Stimulated activated CD4-positive, alpha-beta T cell treated with anti-CD3 and anti-CD28 coated beads, Interleukin-12 subunit alpha, Interleukin-12 subunit beta, amount 100 ng/mL, for 4 hours (primary cell): ENCODE data around the gene MORC4.

Experiments used
- DNase-seq: peaks from one replicate; pipeline ENCODE4 v3.0.0-alpha.2; 2020

Gene MORC4

DNA sequence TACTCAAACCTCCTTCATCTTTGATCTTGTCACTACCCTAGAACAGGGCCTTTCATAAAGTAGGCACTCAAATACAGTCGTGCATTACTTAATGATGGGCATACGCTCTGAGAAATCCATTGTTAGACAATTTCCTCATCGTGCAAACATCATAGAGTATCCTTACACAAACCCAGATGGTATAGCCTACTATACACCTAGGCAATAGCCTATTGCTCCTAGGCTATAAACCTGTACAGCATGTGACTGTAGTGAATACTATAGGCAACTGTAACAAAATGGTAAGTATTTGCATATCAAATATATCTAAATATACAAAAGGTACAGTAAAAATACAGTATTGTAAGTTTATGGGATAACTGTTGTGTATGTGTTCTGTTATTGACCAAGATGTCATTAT lies 47.9 kb downstream of the MORC4 start:
- no peak for DNase-seq

DNA sequence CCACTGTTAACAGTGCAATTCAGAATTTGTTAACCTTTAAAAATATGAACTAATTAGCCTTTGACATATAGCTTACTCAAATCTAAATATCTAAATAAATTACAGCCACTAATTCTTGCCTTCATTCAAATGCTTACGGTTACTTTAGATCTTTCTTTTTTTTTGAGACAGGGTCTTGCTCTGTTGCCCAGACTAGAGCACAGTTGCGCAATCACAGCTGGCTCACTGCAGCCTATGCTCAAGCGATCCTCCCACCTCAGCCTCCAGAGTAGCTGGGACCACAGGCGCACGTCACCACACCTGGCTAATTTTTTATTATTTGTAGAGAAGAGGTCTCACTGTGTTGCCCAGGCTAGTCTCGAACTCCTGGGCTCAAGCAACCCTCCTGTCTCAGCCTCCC lies 48.8 kb downstream of the MORC4 start:
- DNase-seq, result no peak

DNA sequence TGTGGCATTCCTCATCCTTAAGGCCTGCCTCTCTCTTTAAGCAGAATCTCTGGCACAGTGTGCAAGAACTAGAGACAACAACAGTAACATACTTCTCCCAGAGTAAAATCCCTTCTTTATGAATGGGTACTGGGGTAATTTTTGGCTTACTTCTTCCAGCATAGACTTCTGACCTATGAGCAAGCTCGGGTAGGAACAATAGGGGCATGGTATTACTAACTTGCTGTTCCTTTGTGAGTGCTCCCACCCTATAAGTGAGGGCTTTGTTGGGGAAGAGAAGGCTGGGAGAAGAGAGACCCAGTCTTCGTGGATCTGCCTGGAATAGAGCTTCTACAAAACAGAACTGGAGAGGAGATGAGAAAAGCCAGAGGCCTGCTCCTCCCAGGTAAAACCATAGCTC lies 49.6 kb downstream of the MORC4 start:
- DNase-seq, result no peak

DNA sequence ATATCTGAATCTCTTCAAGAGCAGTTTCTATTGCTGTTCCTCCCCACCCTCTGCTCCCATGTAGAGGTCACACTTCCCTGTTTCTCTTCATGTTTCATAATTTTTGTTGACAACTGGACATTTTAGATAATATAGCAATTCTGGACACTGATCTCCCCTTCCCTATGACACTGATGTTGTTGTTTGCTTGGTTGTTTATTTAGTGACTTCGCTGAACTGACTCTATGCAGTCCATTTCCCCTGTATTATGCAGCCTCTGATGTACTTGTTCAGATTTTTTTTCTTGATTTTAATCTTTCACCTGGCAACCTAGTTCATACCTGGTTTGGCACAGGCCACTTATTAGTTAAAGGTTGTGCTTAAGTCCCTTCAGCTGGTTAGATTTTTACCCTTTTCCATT lies 50.6 kb downstream of the MORC4 start:
- DNase-seq, result no peak

DNA sequence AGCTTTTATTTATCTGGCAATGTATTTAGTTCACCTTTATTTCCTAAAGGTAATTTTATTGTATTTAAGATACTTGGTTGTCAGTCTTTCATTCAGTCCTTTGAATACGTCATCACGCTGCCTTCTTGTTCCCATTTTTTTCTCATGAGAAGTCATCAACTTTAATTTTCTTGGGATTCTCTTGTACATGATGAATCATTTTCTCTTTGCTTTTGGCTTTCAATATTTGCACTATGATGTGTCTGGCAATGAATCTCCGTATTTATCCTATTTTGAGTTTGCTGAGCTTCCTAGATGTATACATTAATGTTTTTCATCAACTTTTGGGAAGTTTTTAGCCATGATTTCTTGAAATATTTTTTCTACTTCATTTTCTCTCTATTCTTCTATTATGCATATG lies 51.4 kb downstream of the MORC4 start:
- no peak for DNase-seq

DNA sequence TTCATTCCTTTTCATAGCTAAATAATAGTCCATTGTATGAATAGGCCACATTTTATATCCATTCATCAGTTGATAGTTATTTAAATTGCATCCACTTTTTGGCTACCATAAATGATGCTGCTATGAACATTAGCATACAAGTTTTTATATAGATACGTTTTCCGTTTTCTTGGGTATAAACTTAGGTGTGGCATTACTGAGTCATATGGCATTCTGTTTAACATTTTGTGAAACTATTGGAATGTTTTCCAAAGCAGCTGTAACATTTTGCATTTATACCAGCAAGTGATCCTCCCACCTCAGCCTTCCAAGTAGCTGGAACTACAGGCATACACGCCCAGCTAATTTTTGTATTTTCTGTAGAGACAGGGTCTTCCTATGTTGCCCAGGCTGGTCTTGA lies 53.5 kb downstream of the MORC4 start:
- DNase-seq, result no peak

DNA sequence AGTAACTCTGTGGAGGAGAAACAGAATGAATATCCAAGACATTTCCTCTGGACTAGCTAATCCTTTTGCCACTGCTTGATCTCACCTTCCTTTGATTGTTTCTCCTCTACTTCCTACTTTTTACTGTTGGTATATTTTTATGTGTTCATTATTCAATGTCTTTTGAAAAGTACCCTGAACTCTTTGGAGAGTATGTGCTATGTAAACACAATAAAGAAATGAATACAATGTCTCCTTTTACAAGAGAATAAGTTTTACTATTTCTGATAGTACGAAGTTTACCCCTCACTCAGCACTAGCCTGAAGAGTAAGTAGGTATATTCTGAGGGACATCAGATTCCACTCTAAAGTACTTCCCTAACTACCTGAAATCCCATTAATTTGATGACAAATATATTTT lies 59.9 kb downstream of the MORC4 start:
- DNase-seq, result no peak

DNA sequence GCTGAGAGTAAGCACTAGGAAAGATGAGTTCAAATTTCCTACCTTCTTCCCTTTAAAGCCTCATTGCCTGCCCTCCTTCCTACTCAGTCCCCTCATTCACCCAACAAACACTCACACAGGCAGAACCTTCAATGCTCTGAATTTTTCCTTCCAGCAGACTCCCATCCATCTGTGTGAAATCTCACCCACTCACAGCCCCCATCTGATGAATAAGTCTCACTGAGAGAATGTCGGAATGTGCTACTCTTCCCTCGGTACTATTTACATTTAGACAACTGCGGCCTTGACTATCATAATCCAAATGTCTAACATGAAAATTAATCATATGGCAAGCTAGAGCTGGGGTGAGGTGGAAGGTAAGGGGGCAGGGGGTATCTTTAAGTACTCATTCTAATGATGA lies 60.4 kb downstream of the MORC4 start:
- no peak for DNase-seq

DNA sequence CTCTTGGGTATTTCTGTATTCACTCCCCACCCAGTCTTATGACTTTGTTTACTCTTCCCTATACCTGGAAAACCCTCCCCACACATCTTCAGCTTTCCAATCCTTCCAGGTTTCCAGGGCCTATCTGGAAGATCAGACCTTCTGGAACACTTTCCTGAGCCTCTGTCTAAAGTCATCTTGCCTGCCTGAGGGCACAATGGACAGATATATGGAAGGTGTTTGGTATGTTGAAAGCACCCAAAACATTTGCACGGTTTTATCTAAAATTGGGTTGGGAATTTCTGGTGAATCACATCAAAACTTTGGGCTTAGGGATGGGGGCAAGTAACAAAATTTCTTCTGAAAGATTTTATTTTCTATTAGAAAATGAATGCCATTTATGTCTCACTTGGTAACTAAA lies 63.8 kb downstream of the MORC4 start:
- DNase-seq, result no peak

DNA sequence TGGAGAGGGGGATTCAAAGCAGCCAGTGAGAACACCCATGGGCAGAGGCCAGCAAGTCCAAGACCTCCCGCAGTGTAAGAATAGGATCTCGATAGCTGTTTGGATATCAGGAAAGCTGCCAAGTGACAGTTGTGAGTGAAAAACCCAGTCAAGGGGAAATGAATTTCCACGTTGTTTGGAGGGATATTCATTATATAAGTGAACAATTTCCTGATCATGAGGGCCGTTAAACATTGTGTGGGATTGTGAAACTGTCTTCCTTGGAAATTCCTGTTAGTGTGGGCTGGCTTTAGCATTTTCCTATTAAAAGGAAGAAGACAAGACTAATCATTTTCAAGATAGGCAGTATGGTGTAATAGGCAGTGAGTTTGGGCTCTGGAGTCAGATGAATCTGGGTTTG lies 64.8 kb downstream of the MORC4 start:
- DNase-seq, result no peak

DNA sequence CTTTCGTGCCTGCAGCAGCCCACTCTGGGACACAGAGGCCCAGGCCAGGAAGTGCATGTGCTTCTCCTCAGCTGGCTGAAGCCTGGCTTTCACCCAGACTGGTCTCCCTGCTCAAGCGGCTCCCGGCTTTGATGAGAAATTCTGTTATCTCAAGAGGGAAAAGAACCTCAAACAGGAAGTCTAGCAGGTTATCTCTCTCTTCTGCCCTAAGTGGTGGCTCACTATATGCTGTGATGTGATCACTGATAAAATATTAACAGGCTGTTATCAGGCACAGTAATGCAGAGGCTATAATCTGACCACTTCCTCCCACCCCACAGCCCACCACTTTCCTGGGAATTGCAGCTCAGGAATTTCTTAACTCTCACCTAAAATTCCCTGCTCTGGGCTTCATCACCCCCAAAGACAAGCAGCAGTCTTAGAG lies 66.5 kb downstream of the MORC4 start:
- DNase-seq, result no peak

DNA sequence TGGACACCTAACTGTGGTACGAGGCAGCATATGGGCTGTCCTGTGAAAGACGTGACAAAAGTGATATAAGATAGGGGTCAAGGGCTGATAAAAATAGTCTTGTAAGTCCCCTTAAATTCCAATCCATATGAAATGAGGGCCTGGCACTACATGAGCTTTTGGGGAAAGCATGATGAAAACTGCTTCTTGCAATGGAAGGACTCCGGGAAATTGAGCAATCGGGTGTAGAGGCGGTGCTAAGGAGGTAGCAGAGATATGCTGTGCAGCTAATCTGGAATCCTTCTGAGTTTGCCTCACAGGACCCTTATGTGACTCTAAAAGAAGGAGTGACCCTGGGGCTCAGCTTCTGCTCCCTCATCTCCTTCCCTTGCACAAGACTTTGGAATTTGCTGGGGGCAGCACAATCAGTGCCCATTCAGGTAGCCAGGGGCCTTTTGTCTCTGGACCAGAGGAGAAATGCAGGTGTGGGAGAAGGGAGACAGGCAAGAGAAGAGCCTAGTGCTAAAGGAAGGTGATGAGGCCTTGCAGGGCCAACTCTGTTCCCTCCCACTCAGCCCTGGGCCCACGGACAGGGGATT lies 67.0 kb downstream of the MORC4 start:
- DNase-seq, result no peak

DNA sequence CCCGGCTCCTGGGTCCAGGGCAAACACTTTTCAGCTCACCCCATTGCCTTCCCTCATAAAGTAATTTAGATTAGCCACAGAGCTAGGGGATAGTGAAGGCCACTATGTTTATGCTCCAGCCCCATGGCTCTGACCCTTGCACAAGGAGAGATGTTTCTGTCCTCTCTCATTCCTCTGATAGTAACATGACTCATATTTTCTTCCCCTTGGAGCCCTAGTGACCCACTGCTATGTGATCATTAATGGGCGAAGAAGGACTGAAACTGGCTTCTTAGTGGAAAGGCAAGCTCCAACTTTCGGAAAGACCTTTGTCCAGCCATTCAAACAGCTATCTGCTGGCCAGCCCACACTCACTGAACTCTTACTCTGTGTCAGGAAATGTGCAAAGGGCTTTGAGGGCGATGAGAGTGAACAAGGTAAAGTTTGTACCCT lies 67.5 kb downstream of the MORC4 start:
- no peak for DNase-seq

DNA sequence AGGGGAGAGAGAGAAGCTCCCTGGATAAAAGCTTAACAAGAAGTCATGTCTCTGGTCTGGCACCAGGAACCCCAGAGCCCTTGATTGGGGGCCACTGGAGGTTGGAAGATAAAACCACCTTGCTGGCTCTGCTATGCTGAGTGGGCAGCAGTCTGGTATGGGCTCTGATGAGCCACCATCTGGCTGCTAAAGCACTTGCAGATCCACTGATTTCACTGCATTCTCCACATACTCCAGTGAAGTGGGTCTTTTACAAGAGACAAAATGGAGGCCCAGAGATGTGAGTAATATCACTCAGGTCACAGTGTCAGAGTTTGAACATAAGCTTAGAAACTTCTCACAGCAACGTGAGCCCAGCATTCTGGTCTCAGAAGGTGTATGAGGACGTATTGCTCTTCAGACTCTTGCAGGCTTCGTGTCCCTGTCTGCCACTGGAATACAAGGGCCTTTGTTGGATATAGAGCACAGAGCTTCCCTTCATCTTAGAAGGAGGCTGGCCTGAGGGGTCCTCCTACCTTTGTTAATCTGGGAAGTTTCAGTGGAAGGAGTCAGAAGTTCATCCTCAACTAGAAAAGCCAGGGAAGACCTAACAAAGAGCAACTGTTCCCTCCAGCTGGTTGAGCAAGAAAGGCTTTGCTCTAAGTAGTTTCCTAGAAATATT lies 68.1 kb downstream of the MORC4 start:
- DNase-seq, result no peak

DNA sequence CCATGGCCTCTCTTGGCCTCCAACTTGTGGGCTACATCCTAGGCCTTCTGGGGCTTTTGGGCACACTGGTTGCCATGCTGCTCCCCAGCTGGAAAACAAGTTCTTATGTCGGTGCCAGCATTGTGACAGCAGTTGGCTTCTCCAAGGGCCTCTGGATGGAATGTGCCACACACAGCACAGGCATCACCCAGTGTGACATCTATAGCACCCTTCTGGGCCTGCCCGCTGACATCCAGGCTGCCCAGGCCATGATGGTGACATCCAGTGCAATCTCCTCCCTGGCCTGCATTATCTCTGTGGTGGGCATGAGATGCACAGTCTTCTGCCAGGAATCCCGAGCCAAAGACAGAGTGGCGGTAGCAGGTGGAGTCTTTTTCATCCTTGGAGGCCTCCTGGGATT lies 71.8 kb downstream of the MORC4 start:
- DNase-seq, result no peak

DNA sequence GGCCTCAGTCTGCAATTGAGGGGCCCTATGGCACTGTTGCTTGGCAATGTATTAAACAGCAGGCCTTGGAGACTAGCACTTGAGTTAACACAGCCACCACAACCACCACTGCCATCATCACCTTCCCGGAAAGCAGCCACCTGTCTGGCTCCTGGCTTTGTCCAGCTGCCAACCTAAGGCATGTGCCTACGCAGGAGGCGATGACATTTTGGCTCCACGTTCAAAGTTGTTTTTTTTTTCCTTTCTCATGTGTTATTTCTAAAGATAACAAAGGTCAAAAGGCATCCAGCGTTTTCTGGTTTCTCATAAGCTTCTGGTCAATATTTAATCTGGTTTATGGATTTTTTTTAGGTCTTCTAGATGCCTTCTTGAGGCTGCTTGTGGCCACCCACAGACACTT lies 72.3 kb downstream of the MORC4 start:
- no peak for DNase-seq

DNA sequence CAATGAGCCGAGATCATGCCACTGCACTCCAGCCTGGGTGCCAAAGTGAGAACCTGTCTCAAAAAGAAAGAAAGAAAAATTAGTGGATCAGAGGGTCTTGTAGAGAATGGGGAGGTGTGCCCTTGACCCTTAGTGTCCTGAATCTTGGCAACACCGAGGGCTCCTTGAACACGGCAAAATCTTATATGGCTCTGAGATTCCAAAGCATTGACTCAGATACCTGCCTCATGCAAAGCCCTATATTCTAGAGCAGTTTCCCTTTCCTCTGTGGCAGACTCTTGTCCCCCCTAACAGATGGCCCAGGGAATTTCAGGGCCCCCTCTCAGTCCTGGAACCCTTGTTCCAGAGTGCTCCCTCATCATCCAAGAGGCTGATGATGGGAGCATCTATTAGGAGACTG lies 73.0 kb downstream of the MORC4 start:
- no peak for DNase-seq

DNA sequence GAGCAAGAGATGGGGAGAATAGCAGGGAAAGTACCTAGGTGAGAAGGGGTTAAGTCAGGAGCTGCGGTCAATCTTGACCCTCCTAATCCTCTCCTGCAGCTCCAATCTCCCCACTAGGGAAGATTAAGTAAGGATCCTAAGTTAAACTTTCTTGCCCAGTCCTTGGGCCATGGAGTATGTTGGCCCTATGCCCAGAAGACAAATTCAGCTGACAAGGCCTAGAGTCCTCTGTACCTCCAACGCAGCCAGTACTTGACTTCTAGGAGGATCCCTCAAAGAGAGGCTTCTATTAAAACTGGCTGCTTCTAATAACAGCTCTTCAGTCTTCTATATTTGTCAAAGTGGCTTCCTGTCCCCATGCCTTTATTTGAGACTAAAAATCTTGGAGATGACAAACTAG lies 78.4 kb downstream of the MORC4 start:
- DNase-seq, result no peak

DNA sequence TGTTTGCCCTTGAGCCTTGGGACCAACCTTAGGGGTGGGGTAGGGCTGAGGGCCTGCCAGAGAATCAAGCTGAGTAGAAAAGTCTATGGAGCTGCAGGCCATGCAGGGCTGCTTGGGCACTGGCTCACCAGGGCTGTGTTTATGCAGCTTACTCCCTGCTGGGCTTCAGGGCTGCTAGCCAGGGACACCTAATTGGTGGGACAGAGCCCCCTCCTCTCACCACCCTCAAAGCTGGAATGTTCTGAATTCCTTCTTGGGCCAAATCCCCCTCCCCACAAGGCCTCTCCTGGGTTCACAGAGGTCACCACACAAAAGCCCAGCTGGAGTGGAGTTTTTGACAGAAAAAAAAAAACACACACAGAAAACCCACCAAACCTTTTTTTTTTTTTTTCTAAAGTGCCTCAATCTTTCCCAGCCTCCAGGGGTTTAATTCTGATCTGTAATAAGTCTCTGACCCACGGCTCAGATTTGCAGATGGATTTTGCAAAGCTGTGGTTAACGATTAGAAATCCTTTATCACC lies 80.0 kb downstream of the MORC4 start, which contains the start of gene CLDN2:
Gene CLDN2, plus strand, starts transcription at position 471 of the 521 bp plus-strand sequence. CDS start 7,827 bp downstream, outside the sequence.
- no peak for DNase-seq

DNA sequence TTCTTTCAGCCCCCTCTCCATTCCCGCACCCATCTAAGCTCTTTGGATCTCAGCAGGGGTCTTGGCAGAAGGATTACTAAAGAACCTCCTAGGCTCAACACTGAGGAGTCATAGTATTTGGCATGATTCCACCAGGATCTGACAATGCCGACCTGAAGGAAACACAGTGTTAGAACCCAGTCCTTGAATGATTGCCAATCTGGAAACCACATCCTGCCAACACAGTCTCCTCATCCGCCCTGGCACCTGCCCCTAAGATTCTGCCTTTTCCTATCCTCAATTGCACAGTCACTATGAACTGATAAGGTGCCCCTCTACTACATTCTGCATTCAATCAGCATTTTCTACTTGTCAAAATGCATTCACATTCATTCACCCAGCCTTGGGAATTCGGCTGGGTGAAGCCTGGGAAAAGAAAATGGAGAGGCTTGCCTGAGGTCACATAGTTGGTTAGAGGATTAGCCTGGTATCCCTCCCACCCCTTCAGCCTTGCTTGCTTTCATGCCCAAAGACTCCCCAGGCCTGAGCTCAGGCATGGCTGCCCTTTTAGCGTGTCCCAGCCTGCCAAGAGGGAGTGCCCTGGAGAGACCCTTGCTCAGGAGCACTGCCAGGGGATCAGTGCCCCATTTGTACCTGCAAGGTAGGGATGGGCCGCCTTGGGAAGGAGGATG lies 82.0 kb downstream of the MORC4 start:
- DNase-seq, result no peak

DNA sequence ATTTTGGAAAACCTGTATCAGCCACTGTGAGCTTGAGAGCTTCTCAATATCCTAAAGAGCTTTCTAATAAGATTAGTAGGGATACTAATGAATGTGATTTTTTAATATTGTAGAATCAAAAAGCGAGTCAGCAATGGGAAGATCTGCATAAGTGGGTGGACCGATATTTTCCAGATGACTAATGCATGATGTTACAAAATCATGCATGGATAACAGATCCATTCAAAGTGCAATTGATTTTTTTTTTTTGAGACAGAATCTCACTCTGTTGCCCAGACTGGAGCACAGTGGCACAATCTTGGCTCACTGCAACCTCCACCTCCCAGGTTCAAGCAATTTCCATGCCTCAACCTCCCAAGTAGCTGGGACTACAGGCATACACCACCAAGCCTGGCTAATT lies 87.1 kb downstream of the MORC4 start:
- no peak for DNase-seq

DNA sequence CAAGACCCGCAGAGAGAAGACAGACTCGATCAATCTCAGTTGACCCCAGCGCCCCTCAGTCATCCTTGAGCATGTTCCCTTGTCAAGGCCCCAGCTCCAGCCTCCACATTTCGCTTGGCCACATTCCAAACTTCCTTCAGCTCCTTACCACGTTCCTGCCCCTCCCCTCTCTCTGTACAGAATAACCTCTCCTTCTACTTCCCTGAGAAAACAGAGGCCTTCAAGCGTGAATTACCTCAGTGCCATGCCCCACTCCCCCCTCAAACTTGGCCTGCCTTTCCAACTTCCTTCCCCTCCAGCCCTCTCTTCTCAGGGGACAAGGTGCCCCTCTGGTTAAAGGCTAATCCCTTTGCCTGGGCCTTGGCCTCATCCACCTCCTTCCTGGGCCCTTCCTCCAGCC lies 93.7 kb downstream of the MORC4 start:
- DNase-seq, result no peak

DNA sequence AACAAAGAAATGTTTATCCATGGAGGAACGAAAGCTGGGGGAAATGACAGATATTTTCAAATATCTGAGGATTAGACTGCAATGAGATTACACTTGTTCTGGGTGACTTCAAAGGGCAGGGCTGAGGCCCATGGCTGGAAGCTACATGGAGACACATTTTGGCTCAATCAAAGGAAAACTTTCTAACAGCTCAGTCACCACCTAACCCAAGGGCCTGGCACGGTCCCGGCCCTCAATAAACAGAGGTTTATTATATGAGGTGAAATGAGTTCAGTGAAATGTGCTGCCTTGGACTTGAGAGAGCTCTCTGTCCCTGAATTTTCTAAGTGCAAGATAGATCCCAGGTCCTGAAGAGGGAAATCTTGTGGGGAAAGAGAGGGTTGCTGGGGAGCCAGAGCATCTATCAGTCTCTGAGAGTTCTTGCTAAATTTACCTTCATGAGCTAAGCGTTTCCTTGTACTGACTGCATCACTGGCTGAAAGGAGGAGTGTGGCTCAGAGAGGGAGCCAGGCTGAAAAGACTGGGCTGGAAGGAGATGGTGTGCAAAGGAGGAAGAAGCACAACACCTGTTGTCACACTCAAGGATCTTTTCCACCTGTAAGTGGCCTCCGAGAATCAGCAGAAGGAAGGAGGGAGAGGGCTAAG lies 94.8 kb downstream of the MORC4 start:
- DNase-seq, result no peak
